Panc1 (cell line): ENCODE data around the gene PZP. TPM values are rescaled to one million over a fixed set of nuclear protein-coding genes. Genes with fewer than 3 reads are reported as not detected.

ENCODE experiments used
- ATAC-seq: fragments of 200-7000 bp; cut with Tn5 transposase; 2 replicates; pipeline ENCODE4 v1.9.1; 2020; ENCODE audit warnings: mild to moderate bottlenecking, moderate library complexity
- BruUV-seq: library from RNA; stranded (reverse); fragments of 400-500 nt; replicated peaks from 2 replicates; lab custom pipeline; 2021; lab: Mats Ljungman, UMichigan
- CTCF ChIA-PET: fragments of 300-600 bp; sonication (Branson Sonifier 250); formaldehyde crosslinking; loops from one replicate; lab custom pipeline; 2022; ENCODE audit warnings: antibody characterized with exemption; lab: Charles Lee
- POLR2A ChIA-PET: fragments of 300-600 bp; sonication (Branson Sonifier 250); formaldehyde crosslinking; loops from one replicate; lab custom pipeline; 2022; ENCODE audit warnings: antibody characterized with exemption; lab: Charles Lee
- DNase-seq: peaks from one replicate; pipeline ENCODE4 v3.0.0-alpha.2; 2010; ENCODE audit warnings: low read depth, low spot score
- H3K27ac ChIP-seq: 2 replicates; pipeline ENCODE4 v1.5.1; 2011; ENCODE audit warnings: mild to moderate bottlenecking, low read length, inconsistent platforms
- H3K27me3 ChIP-seq: fragments of 200-500 bp; sonication (Bioruptor generic); 2 replicates; pipeline ENCODE4 v1.6.0; 2014; ENCODE audit warnings: low read length, inconsistent platforms; ENCODE audit not compliant: control insufficient read depth, insufficient read depth
- H3K36me3 ChIP-seq: fragments of 200-500 bp; sonication (Bioruptor generic); 2 replicates; pipeline ENCODE4 v1.5.1; 2014; ENCODE audit warnings: inconsistent platforms, mild to moderate bottlenecking, low read length, moderate library complexity; ENCODE audit not compliant: control insufficient read depth, insufficient read depth
- H3K4me1 ChIP-seq: 2 replicates; pipeline ENCODE4 v1.5.1; 2011; ENCODE audit warnings: inconsistent platforms, mild to moderate bottlenecking, low read length, moderate library complexity; ENCODE audit not compliant: control insufficient read depth, insufficient read depth
- H3K4me3 ChIP-seq, 2 experiments: 2 replicates each; pipeline ENCODE4 v1.5.1; 2011 to 2012; ENCODE audit warnings: low read depth in 2 of 2, low read length in 2 of 2, mild to moderate bottlenecking in 2 of 2, inconsistent platforms in 1 of 2, moderate library complexity in 1 of 2
- H3K9me3 ChIP-seq: fragments of 200-500 bp; sonication (Bioruptor generic); 2 replicates; pipeline ENCODE4 v1.5.1; 2014; ENCODE audit warnings: low read depth, mild to moderate bottlenecking, inconsistent platforms, low read length, moderate library complexity; ENCODE audit not compliant: control insufficient read depth, insufficient read depth
- CTCF ChIP-seq: fragments of 450-650 bp; IDR thresholded peaks from 2 replicates; pipeline ENCODE4 v1.5.1; 2017; ENCODE audit warnings: mild to moderate bottlenecking
- POLR2AphosphoS5 ChIP-seq: IDR thresholded peaks from 2 replicates; pipeline ENCODE4 v1.6.1; 2012; ENCODE audit warnings: mild to moderate bottlenecking, low read depth, low read length, moderate library complexity
- REST ChIP-seq, 2 experiments: IDR thresholded peaks; 2 replicates each; pipeline ENCODE4 v1.6.1; 2011 to 2012; ENCODE audit warnings: low read depth in 2 of 2, control low read depth in 1 of 2, low read length in 1 of 2, mild to moderate bottlenecking in 1 of 2, moderate library complexity in 1 of 2; ENCODE audit not compliant: insufficient read depth in 1 of 2
- SIN3A ChIP-seq: IDR thresholded peaks from 2 replicates; pipeline ENCODE4 v1.6.1; 2012; ENCODE audit warnings: low read depth, mild to moderate bottlenecking, low read length, moderate library complexity, borderline replicate concordance; ENCODE audit not compliant: insufficient read depth
- TCF7L2 ChIP-seq: IDR thresholded peaks from 2 replicates; pipeline ENCODE4 v1.6.1; 2011; ENCODE audit warnings: mild to moderate bottlenecking, low read depth, low read length, inconsistent platforms
- in situ Hi-C: cut with HindIII; loops from 2 replicates; pipeline ENCODE4 v1.10.0; 2016; ENCODE audit warnings: low sequenced_read_pairs, low pct_unique_long_range_greater_than_20kb
- intact Hi-C: fragments of 100-400 bp; cut with micrococcal nuclease; formaldehyde crosslinking; loops from one replicate; pipeline ENCODE4 v1.10.0; 2022; ENCODE audit not compliant: unreplicated experiment
- total RNA-seq: library from RNA; stranded (reverse); gene quantifications from one replicate; pipeline ENCODE4 v1.2.1, GENCODE V29; 2021; ENCODE audit not compliant: unreplicated experiment

Gene PZP
- total RNA-seq, 1 experiment from 2014 or later, result not detected

- no peaks in the 10 kb centered on the region for H3K9me3 ChIP-seq
- ChIA-PET CTCF (no interaction called here), POLR2A (no interaction called here)
- no peaks in the 10 kb centered on the region for H3K27me3 ChIP-seq
- no peak for TF ChIP-seq SIN3A
- no peak for TF ChIP-seq REST (IDR thresholded peaks at IDR 0.05; ENCODE audit: insufficient read depth in 1 of 2, low read depth in 2 of 2, low read length in 1 of 2)
- TF ChIP-seq CTCF, result no peak
- TF ChIP-seq TCF7L2, result no peak
- no peak for TF ChIP-seq POLR2AphosphoS5
- ATAC-seq (no peak), DNase-seq (no peak)
- no peaks in the 10 kb centered on the region for H3K36me3 ChIP-seq
- intact Hi-C loops, result no loop called here
- no peak overlapping the region for H3K4me3 ChIP-seq
- no peak overlapping the region for H3K27ac ChIP-seq
- BruUV-seq, result no TSS peak
- H3K4me1 ChIP-seq, result no peaks in the 10 kb centered on the region; the same call in 1 of the 2 replicates
- in situ Hi-C loops, result no loop called here
These were observed 80.1 kb downstream of the PZP start for GRCh38 chr12:9127936-9128663.

GRCh38 chr12:9127484-9127883, 80.7 kb downstream of the PZP start:
- ChIA-PET CTCF (no interaction called here), POLR2A (no interaction called here)
- no peak for DNase-seq
- no peaks in the 10 kb centered on the region for H3K27me3 ChIP-seq
- no peaks in the 10 kb centered on the region for H3K9me3 ChIP-seq
- TF ChIP-seq CTCF (no peak), TCF7L2 (no peak), REST (IDR thresholded peaks at IDR 0.05; ENCODE audit: insufficient read depth in 1 of 2, low read depth in 2 of 2, low read length in 1 of 2) (no peak), SIN3A (no peak), POLR2AphosphoS5 (no peak)
- no peaks in the 10 kb centered on the region; the same call in 1 of the 2 replicates for H3K4me1 ChIP-seq
- BruUV-seq, result no TSS peak
- intact Hi-C loops (no loop called here), in situ Hi-C loops (no loop called here)
- H3K4me3 ChIP-seq, result no peak overlapping the region
- no peak overlapping the region for H3K27ac ChIP-seq
- H3K36me3 ChIP-seq, result no peaks in the 10 kb centered on the region
- ATAC-seq, result no peak
